Measurements from ENCODE around the gene OSBPL9.
"Not testable (repeated sequence)": the region's sequence is repeated elsewhere in the genome, so short reads cannot be mapped to it uniquely, and the experiment has no call there.

The OSBPL9 gene

GRCh38 chr1:51607681-51608095 is 9.2 kb upstream of the OSBPL9 start:
- DNase-seq (ENCODE audit: low read depth in 2 of 2, low spot score in 1 of 2) = no peak

- not testable (repeated sequence) for DNase-seq (ENCODE audit: low read depth in 2 of 2, low spot score in 1 of 2)
Measured at GRCh38 chr1:51610104-51610503, 6.8 kb upstream of the OSBPL9 start.

- no peak for DNase-seq (ENCODE audit: low read depth in 2 of 2, low spot score in 1 of 2)
Measured at GRCh38 chr1:51610637-51611036, 6.3 kb upstream of the OSBPL9 start.

DNA sequence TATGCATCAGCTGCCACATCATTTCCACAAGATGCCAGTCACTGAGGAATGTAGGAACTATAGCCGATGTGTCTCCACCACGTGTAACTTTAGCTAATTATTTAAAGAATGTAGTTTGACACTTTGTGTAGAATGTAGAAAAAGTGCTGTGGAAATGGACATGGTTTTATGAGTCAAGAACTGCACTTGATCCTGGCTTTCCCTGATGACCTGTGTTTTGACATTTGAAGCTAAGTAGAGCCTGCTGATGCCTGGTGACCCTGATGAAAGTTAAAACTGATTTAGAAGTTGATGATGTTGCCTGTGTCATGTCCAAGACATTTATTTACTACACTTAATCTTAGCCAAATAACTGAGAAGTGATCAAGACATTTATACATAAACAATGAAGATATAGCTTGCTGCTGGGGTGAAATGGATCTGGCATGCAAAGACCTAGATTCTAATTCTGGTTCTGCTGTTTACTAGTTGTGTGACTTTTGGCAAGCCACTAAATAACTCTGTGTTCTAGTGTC is 4.4 kb upstream of the OSBPL9 start:
- DNase-seq (ENCODE audit: low read depth in 2 of 2, low spot score in 1 of 2) = no peak

DNA sequence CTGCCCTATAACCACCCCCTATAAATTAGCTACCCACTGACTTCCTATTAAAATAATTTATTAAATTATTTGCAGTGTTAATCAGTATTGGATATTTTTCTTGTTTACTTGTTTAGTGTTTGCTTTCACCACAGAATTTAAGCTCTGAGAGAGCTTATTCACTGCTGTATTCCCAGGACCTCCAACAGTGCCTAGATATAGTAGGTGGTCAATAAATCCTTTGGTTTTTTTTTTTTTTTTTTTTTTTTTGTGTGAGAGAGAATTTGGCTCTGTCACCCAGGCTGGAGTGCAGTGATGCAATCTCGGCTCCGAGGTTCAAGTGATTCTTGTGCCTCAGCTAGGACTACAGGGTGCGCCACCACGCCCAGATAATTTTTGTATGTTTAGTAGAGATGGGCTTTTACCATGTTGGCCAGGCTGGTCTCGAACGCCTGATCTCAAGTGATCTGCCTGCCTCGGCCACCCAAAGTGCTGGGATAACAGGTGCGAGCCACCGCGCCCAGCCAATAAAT is 1.1 kb upstream of the OSBPL9 start:
- DNase-seq (ENCODE audit: low read depth in 2 of 2, low spot score in 1 of 2) = no peak

GRCh38 chr1:51616490-51616889 is 402 bp upstream of the OSBPL9 start:
- no peak for DNase-seq (ENCODE audit: low read depth in 2 of 2, low spot score in 1 of 2)

GRCh38 chr1:51618715-51619114 is 1.8 kb downstream of the OSBPL9 start:
- no peak for DNase-seq (ENCODE audit: low read depth in 2 of 2, low spot score in 1 of 2)

DNA sequence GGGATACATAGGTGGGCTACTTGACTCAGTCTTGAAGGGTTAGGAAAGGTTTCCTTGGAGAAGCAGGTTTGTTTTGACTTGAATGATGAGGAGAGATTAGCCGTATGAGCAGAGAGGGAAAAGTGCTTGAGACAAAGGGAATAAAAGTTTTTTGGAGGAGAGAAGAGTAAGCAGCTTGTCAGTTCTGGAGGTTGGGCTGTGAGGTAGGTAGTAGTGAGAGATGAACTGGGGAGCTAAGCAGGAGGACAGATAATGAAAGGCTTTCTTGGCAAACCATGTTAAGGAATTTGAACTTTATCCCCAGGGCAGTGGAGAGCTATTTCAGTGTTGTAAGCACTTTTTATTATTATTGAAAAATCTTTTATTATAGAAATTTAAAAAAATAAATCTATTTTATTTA is 3.6 kb downstream of the OSBPL9 start:
- DNase-seq (ENCODE audit: low read depth in 2 of 2, low spot score in 1 of 2) = no peak

DNA sequence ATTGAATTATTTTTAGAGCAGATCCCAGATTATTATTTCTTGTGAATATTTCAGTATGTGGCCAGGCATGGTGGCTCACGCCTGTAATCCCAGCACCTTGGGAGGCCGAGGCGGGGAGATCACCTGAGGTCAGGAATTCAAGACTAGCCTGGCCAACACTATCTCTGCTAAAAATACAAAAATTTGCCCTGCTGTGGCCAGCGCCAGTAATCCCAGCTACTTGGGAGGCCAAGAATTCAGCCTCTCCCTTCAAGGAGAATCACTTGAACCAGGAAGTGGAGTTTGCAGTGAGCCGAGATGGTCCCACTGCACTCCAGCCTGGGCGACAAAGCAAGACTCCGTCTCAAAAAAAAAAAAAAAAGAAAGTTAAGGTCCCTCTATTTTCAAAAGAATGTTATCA is 4.3 kb downstream of the OSBPL9 start:
- no peak for DNase-seq (ENCODE audit: low read depth in 2 of 2, low spot score in 1 of 2)

DNA sequence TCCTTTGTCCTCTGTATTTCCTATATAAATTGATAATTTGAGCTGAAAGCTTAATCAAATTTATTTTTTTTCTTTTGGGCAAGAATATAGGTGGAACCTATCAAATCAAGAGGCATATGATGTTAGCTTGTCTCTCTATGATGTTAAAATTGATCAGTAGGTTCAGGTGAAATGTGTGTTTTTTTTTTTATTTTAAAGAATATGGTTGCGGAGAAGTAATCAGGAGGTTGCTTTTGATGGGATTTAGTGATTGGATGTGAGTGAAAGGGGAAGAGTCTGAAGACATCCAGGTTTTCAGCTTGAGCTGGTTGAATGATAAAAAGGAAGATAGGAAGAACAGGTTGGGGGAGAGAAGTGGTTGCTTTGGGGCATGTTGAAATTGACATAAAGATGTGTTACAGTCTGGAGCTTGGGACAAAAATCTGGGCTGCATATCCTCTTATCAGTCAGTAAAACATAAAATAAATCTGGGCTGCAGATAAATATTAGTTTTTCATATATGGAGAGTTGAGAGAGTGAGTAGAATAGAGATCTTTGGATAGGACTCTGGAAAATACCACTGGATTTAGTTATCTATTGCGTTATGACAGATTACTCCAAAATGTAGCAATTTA is 5.1 kb downstream of the OSBPL9 start:
- no peak for DNase-seq (ENCODE audit: low read depth in 2 of 2, low spot score in 1 of 2)

- DNase-seq (ENCODE audit: low read depth in 2 of 2, low spot score in 1 of 2) = no peak
Measured at GRCh38 chr1:51622455-51622913, 5.6 kb downstream of the OSBPL9 start.

DNA sequence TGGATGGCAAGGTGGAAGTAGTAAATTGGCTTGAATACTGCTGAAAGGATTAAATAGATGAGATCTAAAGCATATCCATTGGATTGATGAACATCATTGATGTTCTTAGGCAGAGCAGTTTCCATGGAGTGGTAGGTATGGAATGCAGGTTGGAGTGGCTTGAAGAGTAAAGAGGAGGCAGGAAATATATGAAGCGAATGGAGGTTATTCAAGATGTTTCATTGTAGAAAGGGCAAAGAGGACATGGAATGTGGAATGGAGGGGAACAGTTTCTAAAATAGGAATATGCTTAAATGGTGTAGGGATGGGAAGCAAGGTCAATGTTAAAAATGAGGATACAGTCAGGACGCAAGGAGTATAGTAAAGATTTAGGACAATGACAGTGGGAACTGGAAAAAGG is 6.1 kb downstream of the OSBPL9 start:
- no peak for DNase-seq (ENCODE audit: low read depth in 2 of 2, low spot score in 1 of 2)

DNA sequence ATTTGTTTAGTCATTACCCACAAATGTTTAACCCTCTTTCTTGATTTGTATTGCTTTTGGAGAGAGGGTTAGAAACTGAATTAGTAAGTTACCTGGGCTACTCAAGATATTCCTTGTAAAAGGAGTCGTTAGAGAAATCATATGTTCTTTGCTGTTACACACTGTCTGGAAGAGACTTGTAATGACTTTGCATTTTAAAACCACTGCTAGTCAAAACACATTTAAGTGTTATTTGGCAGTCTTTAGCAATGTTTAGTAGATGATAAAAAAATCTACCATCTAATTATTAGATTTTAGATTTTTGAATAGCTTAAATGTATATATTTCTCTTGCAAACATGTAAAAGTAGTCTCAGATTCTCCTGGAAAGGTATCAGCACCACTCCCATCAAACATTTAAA is 6.6 kb downstream of the OSBPL9 start:
- no peak for DNase-seq (ENCODE audit: low read depth in 2 of 2, low spot score in 1 of 2)

DNA sequence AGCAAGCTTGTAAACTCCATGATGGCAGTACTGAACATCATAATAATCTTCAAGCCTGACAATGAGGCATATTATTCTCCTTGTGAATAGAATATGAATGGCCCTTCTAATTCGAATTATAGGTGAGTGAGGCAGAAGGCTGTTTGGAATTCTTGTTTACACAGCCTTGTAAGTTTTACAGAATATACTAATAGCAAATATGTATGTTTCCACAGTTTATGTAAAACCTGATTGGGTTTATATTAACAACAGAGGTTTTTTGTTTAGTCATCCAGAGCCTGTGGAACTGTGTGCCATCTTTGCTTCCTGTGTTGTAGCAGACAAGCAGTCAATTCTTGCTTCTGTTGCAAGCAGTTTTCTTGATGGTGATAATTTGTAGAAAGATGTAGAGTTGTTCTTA is 8.0 kb downstream of the OSBPL9 start:
- DNase-seq (ENCODE audit: low read depth in 2 of 2, low spot score in 1 of 2) = no peak

DNA sequence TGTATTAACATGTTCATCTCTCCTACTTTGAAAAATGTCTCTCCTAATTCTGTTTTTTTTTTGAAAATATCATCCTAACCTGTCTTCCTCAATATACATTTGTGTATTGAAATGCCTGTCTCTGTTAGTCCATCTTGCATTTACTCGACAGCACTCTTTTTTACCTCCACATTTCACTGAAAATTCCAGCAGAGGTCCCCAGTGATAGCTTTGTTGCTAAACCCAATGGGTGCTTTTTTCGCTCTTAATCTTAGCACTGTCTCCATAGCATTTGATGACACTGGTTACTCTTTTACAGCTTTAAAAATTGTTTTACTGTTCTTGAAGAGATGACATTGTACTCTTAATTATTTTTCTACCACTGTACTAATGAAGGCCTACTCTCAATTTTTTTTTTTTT is 10.8 kb downstream of the OSBPL9 start:
- DNase-seq (ENCODE audit: low read depth in 2 of 2, low spot score in 1 of 2) = no peak

- no peak for DNase-seq (ENCODE audit: low read depth in 2 of 2, low spot score in 1 of 2)
Measured at GRCh38 chr1:51628715-51629590, 12.1 kb downstream of the OSBPL9 start.

DNA sequence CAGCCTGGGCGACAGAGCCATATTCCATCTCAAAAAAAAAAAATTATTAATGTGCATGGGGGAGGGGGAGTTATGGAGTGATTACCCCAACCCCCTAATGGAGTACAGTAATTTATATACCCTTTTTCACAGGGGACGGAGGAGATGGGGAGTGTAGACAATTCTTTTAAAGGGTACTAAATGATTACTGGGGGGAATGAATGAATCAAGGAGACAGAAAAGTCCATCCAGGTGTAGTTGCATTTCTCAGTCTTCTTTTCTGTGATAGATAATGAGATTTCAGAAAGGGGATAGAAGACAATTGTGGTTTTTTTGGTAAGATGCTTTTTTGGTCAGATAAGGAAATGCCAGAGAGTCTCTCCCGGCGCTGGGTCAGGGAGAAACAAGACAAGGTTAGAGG is 13.0 kb downstream of the OSBPL9 start:
- no peak for DNase-seq (ENCODE audit: low read depth in 2 of 2, low spot score in 1 of 2)

DNA sequence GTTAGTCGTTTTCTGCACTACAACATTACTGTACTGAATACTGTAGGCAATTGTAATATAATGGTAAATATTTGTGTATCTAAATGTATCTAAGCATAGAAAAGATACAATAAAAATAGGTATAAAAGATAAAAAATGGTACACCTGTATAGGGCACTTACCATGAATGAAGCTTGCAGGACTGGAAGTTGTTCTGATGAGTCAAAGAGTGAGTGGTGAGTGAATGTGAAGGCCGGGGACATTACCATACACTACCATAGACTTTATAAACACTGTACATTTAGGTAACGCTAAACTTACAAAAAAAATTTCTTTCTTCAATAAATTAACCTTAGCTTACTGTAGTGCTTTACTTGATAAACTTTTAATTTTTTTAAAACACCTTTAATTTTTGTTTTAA is 13.5 kb downstream of the OSBPL9 start:
- no peak for DNase-seq (ENCODE audit: low read depth in 2 of 2, low spot score in 1 of 2)

- no peak for DNase-seq (ENCODE audit: low read depth in 2 of 2, low spot score in 1 of 2)
Measured at GRCh38 chr1:51630922-51631321, 14.0 kb downstream of the OSBPL9 start.

DNA sequence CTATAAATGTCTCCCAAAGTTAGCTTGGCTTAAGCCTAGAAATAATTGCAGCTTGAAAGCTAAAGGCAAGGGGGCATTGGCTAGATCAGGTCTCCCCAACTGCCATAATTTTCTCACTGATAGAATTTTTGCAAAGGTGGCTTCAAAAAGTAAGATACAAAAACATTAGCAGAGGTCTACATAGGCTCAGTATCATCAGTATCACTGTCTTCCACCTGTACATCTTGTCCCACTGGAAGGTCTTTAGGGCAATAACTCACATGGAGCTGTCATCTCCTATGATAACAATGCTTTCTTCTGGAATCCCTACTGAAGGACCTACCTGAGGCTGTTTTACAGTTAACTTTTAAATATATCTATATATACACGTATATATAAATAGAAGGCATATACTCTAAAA is 14.9 kb downstream of the OSBPL9 start:
- DNase-seq (ENCODE audit: low read depth in 2 of 2, low spot score in 1 of 2) = no peak

GRCh38 chr1:51634618-51635017 is 17.7 kb downstream of the OSBPL9 start:
- no peak for DNase-seq (ENCODE audit: low read depth in 2 of 2, low spot score in 1 of 2)

GRCh38 chr1:51635615-51636014 is 18.7 kb downstream of the OSBPL9 start:
- no peak for DNase-seq (ENCODE audit: low read depth in 2 of 2, low spot score in 1 of 2)

Data from stimulated activated CD8-positive, alpha-beta memory T cell treated with anti-CD3 and anti-CD28 coated beads, Interleukin-4, amount 100 ng/mL, for 4 hours (primary cell).